H1 (cell line): ENCODE results near the gene LILRB3.
"Not testable (repeated sequence)": the region's sequence is repeated elsewhere in the genome, so short reads cannot be mapped to it uniquely, and the experiment has no call there.

Experiments used
- CREB1 ChIP-seq: IDR thresholded peaks from 2 replicates; pipeline ENCODE4 v1.6.1; 2012; ENCODE audit warnings: inconsistent platforms
- CTCF ChIP-seq, 3 experiments: IDR thresholded peaks; 1 replicate in 2 of 3; 2 replicates in 1 of 3; pipeline versions ENCODE4 v1.5.1 to v1.6.1; 2011; ENCODE audit warnings: low read length in 3 of 3, mild to moderate bottlenecking in 3 of 3, inconsistent platforms in 2 of 3, low read depth in 1 of 3, moderate library complexity in 1 of 3; ENCODE audit not compliant: insufficient read depth in 1 of 3; ENCODE audit errors: control extremely low read depth in 1 of 3
- EP300 ChIP-seq, 2 experiments: IDR thresholded peaks; 1 replicate in 1 of 2; 2 replicates in 1 of 2; pipeline ENCODE4 v1.6.1; 2011 to 2012; ENCODE audit warnings: low read depth in 2 of 2, low read length in 2 of 2, mild to moderate bottlenecking in 2 of 2, borderline replicate concordance in 1 of 2, inconsistent platforms in 1 of 2, moderate library complexity in 1 of 2
- EZH2 ChIP-seq: fragments of 200-600 bp; sonication (generic); IDR thresholded peaks from 2 replicates; pipeline ENCODE4 v1.7.1; 2012; ENCODE audit warnings: low read depth, mild to moderate bottlenecking, moderate library complexity, low read length, inconsistent platforms; ENCODE audit not compliant: severe bottlenecking
- JUN ChIP-seq: IDR thresholded peaks from 2 replicates; pipeline ENCODE4 v1.6.1; 2011; ENCODE audit warnings: low read depth, mild to moderate bottlenecking, improper control_type of control experiment, low read length
- JUND ChIP-seq: IDR thresholded peaks from 2 replicates; pipeline ENCODE4 v1.6.1; 2011; ENCODE audit warnings: mild to moderate bottlenecking, improper control_type of control experiment, low read length
- POLR2A ChIP-seq, 2 experiments: IDR thresholded peaks; 1 replicate in 1 of 2; 2 replicates in 1 of 2; pipeline ENCODE4 v1.6.1; 2011; ENCODE audit warnings: low read depth in 2 of 2, low read length in 2 of 2, mild to moderate bottlenecking in 2 of 2; ENCODE audit errors: control extremely low read depth in 1 of 2
- POU5F1 ChIP-seq: IDR thresholded peaks from 2 replicates; pipeline ENCODE4 v1.6.1; 2011; ENCODE audit warnings: low read depth, mild to moderate bottlenecking, low read length, moderate library complexity
- RXRA ChIP-seq: IDR thresholded peaks from 2 replicates; pipeline ENCODE4 v1.6.1; 2011; ENCODE audit warnings: low read depth, mild to moderate bottlenecking, low read length, moderate library complexity; ENCODE audit not compliant: insufficient read depth
- SIN3A ChIP-seq, 2 experiments: IDR thresholded peaks in 1 of 2; conservative IDR thresholded peaks in 1 of 2; 2 replicates each; pipeline ENCODE4 v1.6.1; 2011 to 2012; ENCODE audit warnings: low read length in 2 of 2, improper control_type of control experiment in 1 of 2, low read depth in 1 of 2, mild to moderate bottlenecking in 1 of 2
- SRF ChIP-seq: IDR thresholded peaks from 2 replicates; pipeline ENCODE4 v1.6.1; 2011; ENCODE audit warnings: mild to moderate bottlenecking, low read depth, low read length, moderate library complexity
- YY1 ChIP-seq: IDR thresholded peaks from 2 replicates; pipeline ENCODE4 v1.6.1; 2011; ENCODE audit warnings: low read depth, mild to moderate bottlenecking, low read length
- TF ChIP-seq, protein P1 (sequence below): fragments of 300-600 bp; sonication (generic); IDR thresholded peaks from 2 replicates; pipeline ENCODE4 v1.7.1; 2012; ENCODE audit warnings: low read length, moderate library complexity, mild to moderate bottlenecking, inconsistent platforms; ENCODE audit not compliant: insufficient replicate concordance

DNA sequence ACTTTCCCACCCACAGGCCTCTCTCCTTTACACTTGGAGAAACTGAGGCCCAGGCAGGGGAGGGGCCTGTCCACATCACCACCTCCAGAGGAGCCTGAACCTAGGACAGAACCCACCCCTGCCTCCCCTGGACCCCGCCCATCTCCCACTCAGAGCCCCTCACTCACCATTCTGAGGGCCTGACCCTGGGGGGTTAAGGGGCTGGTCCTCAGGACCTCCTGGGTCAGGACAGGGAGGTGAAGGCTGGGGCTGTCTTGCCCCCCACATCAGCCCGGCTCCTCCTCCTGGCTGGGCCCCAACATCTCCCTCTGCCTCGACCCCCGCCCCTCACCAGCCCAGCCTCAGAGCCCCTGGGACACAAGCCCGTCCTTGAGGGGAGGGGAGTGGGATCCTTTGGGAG is 3.1 kb downstream of the LILRB3 start:
- TF ChIP-seq CTCF (IDR thresholded peaks at IDR 0.05; ENCODE audit: control extremely low read depth in 1 of 3, insufficient read depth in 1 of 3, low read depth in 1 of 3, low read length in 3 of 3); SIN3A (conservative IDR thresholded peaks at IDR 0.05 in 1 of 2, IDR thresholded peaks at IDR 0.05 in 1 of 2; ENCODE audit: low read depth in 1 of 2, low read length in 2 of 2); YY1; EZH2; POU5F1; CREB1; POLR2A (IDR thresholded peaks at IDR 0.05; ENCODE audit: control extremely low read depth in 1 of 2, low read depth in 2 of 2, low read length in 2 of 2); JUN; SRF; JUND; EP300 (IDR thresholded peaks at IDR 0.05; ENCODE audit: borderline replicate concordance in 1 of 2, low read depth in 2 of 2, low read length in 2 of 2); RXRA: not testable (repeated sequence)
- TF ChIP-seq, protein P1, sequence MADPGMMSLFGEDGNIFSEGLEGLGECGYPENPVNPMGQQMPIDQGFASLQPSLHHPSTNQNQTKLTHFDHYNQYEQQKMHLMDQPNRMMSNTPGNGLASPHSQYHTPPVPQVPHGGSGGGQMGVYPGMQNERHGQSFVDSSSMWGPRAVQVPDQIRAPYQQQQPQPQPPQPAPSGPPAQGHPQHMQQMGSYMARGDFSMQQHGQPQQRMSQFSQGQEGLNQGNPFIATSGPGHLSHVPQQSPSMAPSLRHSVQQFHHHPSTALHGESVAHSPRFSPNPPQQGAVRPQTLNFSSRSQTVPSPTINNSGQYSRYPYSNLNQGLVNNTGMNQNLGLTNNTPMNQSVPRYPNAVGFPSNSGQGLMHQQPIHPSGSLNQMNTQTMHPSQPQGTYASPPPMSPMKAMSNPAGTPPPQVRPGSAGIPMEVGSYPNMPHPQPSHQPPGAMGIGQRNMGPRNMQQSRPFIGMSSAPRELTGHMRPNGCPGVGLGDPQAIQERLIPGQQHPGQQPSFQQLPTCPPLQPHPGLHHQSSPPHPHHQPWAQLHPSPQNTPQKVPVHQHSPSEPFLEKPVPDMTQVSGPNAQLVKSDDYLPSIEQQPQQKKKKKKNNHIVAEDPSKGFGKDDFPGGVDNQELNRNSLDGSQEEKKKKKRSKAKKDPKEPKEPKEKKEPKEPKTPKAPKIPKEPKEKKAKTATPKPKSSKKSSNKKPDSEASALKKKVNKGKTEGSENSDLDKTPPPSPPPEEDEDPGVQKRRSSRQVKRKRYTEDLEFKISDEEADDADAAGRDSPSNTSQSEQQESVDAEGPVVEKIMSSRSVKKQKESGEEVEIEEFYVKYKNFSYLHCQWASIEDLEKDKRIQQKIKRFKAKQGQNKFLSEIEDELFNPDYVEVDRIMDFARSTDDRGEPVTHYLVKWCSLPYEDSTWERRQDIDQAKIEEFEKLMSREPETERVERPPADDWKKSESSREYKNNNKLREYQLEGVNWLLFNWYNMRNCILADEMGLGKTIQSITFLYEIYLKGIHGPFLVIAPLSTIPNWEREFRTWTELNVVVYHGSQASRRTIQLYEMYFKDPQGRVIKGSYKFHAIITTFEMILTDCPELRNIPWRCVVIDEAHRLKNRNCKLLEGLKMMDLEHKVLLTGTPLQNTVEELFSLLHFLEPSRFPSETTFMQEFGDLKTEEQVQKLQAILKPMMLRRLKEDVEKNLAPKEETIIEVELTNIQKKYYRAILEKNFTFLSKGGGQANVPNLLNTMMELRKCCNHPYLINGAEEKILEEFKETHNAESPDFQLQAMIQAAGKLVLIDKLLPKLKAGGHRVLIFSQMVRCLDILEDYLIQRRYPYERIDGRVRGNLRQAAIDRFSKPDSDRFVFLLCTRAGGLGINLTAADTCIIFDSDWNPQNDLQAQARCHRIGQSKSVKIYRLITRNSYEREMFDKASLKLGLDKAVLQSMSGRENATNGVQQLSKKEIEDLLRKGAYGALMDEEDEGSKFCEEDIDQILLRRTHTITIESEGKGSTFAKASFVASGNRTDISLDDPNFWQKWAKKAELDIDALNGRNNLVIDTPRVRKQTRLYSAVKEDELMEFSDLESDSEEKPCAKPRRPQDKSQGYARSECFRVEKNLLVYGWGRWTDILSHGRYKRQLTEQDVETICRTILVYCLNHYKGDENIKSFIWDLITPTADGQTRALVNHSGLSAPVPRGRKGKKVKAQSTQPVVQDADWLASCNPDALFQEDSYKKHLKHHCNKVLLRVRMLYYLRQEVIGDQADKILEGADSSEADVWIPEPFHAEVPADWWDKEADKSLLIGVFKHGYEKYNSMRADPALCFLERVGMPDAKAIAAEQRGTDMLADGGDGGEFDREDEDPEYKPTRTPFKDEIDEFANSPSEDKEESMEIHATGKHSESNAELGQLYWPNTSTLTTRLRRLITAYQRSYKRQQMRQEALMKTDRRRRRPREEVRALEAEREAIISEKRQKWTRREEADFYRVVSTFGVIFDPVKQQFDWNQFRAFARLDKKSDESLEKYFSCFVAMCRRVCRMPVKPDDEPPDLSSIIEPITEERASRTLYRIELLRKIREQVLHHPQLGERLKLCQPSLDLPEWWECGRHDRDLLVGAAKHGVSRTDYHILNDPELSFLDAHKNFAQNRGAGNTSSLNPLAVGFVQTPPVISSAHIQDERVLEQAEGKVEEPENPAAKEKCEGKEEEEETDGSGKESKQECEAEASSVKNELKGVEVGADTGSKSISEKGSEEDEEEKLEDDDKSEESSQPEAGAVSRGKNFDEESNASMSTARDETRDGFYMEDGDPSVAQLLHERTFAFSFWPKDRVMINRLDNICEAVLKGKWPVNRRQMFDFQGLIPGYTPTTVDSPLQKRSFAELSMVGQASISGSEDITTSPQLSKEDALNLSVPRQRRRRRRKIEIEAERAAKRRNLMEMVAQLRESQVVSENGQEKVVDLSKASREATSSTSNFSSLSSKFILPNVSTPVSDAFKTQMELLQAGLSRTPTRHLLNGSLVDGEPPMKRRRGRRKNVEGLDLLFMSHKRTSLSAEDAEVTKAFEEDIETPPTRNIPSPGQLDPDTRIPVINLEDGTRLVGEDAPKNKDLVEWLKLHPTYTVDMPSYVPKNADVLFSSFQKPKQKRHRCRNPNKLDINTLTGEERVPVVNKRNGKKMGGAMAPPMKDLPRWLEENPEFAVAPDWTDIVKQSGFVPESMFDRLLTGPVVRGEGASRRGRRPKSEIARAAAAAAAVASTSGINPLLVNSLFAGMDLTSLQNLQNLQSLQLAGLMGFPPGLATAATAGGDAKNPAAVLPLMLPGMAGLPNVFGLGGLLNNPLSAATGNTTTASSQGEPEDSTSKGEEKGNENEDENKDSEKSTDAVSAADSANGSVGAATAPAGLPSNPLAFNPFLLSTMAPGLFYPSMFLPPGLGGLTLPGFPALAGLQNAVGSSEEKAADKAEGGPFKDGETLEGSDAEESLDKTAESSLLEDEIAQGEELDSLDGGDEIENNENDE, result not testable (repeated sequence)
